GM21723 (cell line): ENCODE results near the gene BRPF1.

Experiments
- ATAC-seq: cut with Tn5 transposase; IDR thresholded peaks from one replicate; pipeline ENCODE4 v1.9.1; 2021; ENCODE audit warnings: mild to moderate bottlenecking, moderate library complexity; ENCODE audit not compliant: unreplicated experiment

The BRPF1 gene

GRCh38 chr3:9701006-9701405, 30.5 kb upstream of the BRPF1 start:
- no peak for ATAC-seq

GRCh38 chr3:9701711-9702110, 29.8 kb upstream of the BRPF1 start:
- no peak for ATAC-seq

GRCh38 chr3:9703240-9703639, 28.3 kb upstream of the BRPF1 start:
- ATAC-seq, result no peak

DNA sequence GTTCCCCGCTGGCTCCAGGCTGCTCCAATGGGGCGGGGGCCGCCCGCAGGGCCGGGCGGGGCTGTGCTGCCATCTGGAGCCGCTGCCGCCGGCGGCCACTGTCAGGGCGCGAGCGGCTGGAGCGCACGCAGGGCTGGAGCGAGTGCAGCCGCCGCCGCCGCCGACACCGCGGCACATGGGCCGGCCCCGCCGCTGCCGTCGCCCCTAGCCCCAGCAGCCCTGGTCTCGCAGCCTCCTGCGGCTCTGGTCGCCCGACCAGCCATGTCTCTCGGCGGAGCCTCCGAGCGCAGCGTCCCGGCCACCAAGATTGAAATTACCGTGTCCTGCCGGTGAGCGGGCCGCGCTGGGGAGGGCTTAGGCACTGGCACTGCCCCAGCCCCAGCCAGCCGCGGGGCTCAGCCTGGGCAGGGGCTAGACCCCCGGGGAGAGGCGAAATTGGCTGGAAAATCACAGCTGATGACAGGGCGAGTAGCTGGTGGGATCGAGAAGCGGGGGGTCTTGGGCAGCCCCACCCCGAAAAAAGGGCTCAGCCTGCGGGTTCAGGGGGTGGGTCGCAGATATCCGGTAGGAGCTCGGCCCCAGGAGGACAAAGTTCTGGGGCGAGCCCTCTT, 27.7 kb upstream of the BRPF1 start, which contains the start of gene CPNE9:
TSS of gene CPNE9 (plus strand) at position 98 of the 611 bp plus-strand sequence. CDS start at position 262, 164 bp downstream.
- no peak for ATAC-seq

- no peak for ATAC-seq
These were observed 26.9 kb upstream of the BRPF1 start for GRCh38 chr3:9704347-9705322.

- no peak for ATAC-seq
These were observed 21.3 kb upstream of the BRPF1 start for GRCh38 chr3:9710174-9710739.

DNA sequence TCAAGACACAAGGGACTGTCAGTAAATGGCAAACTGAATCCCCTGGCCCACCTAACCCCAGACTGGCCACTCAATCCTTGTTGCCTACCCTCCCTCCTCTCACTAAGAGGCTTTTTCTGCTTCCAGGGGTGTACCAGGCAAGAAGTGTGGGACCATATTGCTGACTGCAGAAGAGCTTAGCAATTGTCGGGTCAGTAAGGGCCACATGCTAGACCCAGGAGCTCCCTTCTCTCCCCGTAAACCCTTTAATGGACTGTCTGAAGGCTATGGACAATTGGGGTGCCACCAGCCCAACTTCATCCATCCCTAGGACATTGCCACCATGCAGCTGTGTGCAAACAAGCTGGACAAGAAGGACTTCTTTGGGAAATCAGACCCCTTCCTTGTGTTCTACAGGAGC, 19.1 kb upstream of the BRPF1 start:
- ATAC-seq, result no peak

- ATAC-seq, result no peak
These were observed 18.4 kb upstream of the BRPF1 start for GRCh38 chr3:9713142-9713541.

DNA sequence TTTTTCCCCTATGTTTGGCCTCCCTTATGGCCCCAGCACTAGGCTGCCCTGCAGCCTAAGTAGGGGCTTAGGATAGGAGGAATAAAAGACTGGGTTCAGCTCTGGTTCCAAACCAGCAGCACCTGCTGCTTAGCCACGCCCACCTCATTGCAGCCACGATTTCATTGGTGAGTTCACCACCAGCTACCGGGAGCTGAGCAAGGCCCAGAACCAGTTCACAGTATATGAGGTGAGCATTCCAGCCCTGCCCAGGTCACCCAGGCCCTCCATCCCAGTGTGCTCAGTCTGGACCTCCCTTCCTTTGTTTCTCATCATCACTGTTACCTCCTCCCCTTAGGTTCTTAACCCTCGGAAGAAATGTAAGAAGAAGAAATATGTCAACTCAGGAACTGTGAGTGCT, 16.4 kb upstream of the BRPF1 start:
- no peak for ATAC-seq

- ATAC-seq, result no peak
These were observed 15.6 kb upstream of the BRPF1 start for GRCh38 chr3:9715764-9716437.

DNA sequence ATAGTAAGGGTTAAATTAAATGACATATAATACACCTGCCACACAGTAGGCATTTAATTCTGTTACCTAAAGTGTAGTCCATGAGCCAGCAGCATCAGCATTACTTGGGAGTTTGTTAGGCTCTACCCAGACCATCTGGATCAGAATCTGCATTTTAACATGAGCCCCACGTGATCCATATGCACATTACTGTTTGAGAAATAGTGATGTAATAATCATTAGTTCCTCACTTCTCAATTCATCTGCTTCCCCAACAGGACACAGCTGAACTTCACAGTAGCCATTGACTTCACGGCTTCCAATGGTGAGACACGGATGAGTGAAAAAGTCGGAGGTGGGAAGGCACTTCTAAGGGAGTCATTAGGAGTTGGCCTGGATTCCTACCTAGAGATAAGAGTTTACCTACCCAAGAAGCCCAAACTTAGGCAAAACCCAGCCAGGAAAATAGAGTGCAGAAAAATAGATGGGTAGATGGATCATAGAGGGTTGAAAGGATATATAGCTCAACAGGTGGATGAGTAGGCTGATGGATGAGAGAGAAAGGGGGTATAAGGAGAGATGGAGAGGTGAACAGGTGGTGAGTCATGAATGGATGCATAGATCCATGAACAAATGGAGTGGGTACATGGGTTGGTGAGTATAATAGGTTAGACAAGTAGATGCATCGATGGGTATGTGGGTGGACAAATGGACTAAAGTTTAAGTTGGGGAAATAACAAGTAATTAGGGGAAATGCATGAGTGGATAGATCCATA, 14.6 kb upstream of the BRPF1 start:
- no peak for ATAC-seq

- ATAC-seq, result no peak
These were observed 14.0 kb upstream of the BRPF1 start for GRCh38 chr3:9717563-9717962.

- no peak for ATAC-seq
These were observed 13.4 kb upstream of the BRPF1 start for GRCh38 chr3:9718118-9718517.

GRCh38 chr3:9721015-9721699, 10.4 kb upstream of the BRPF1 start:
- no peak for ATAC-seq

DNA sequence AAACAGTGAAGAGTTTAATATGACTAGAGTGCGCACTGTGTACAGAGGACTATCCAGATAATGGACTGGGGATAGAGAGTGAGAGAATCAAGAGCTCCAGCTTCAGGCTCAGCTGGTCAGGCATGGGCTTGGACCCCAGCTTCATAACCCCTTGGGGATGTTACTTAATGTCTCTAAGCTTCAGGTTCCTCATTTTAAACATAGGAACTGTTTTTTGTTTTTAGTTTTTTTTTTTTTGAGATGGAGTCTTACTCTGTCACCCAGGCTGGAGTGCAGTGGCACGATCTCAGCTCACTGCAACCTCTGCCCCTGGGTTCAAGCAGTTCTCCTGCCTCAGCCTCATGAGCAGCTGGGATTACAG, 9.9 kb upstream of the BRPF1 start:
- ATAC-seq, result no peak

GRCh38 chr3:9725775-9726515, 5.6 kb upstream of the BRPF1 start:
- no peak for ATAC-seq

GRCh38 chr3:9727041-9727595, 4.4 kb upstream of the BRPF1 start:
- no peak for ATAC-seq

DNA sequence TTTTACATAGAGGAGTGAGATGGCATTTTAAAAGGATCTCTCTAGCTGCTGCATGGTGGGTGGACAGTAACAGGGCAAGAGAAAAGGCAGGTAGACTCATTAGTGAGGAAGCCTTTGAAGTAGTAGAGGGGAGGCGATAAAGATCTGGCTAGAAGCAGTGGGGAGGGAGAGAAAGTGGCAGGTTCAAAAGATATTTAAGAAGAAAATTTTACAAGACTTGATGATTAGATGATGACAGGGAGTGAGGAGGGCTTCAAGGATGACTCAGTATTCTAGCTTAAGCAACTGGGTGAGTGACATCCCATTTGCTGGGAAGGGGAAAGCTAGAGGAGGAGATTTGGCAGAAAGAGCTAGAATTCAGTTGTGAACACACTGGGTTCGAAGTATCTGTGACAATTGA, 3.8 kb upstream of the BRPF1 start:
- no peak for ATAC-seq

DNA sequence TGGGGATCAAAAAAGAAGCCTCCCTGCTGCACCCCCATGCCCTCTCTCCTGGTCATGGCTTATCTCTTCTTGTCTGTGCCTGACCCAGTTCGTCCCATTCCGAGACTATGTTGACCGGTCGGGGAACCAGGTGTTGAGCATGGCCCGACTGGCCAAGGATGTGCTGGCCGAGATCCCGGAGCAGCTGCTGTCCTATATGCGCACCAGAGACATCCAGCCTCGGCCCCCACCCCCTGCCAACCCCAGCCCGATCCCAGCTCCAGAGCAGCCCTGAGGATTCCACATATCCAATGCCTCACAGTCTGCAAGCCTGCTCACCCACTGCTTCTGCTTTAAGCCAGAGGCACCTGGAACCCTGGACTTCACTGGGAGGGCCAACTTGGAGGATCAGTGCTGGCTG, 2.1 kb upstream of the BRPF1 start:
- no peak for ATAC-seq
